Activated gamma-delta T cell (primary cell): ENCODE results near the gene KSR2.

Experiments
- DNase-seq: peaks from one replicate; lab custom pipeline; 2025; lab: John Stamatoyannopoulos, UW

The KSR2 gene

DNA sequence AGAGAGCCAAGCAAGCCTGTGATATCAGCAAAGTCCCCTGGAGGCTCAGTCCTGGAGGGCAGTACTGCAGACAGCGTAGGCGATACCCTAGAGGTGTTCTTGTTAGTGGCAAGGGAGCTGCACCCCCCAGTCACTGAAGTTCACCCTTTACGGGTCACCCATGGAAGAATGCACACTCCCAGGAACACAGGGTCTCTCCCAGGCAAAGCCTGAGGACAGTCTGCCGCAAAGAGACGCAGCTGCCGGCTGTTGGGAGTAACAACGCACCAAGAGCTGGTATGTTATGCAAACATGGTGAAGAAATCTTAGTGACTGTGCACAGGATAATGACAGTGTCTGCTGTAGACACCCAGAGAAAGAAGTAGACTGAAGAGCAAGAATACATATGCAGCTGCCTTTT lies 563.9 kb downstream of the KSR2 start:
- DNase-seq: no peak

DNA sequence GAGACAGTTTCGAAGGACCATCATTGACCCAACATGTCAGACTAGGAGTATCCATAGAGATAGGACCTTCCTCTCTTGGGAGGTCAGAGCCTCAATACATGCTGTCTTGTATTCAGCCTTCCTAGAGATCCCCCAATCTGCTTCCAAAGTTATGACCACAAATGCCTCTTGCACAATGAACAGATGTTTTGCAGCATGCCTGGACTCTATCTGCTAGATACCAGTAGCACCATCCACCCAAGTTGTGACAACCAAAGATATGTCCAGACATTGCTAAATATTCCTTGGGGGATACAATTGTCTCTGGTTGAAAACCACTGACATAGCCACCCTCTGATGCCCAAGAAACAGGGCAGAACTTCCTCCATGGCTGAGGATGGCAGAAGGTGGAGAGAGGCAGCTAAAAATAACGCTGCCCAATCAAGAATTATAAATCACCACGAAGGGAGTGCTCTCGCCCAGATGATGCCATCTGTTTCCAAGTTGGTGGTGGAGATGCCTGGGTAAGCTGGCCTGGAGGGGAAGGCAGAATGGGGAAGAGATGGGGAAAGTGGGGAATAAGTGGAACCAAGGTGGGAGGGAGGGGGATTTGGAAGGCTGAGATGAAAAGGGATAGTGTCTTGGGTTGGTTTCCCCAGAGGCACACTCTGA lies 564.5 kb downstream of the KSR2 start:
- no peak for DNase-seq

GRCh38 chr12:117403586-117404139 lies 565.1 kb downstream of the KSR2 start:
- no peak for DNase-seq
